Panc1 (cell line): Measurements from ENCODE around the gene TM7SF2. TPM values are rescaled to one million over a fixed set of nuclear protein-coding genes. Genes with fewer than 3 reads are reported as not detected.

Experiments
- ATAC-seq: fragments of 200-7000 bp; cut with Tn5 transposase; 2 replicates; pipeline ENCODE4 v1.9.1; 2020; ENCODE audit warnings: mild to moderate bottlenecking, moderate library complexity
- BruUV-seq: library from RNA; stranded (reverse); fragments of 400-500 nt; replicated peaks from 2 replicates; lab custom pipeline; 2021; lab: Mats Ljungman, UMichigan
- CTCF ChIA-PET: fragments of 300-600 bp; sonication (Branson Sonifier 250); formaldehyde crosslinking; loops from one replicate; lab custom pipeline; 2022; ENCODE audit warnings: antibody characterized with exemption; lab: Charles Lee
- POLR2A ChIA-PET: fragments of 300-600 bp; sonication (Branson Sonifier 250); formaldehyde crosslinking; loops from one replicate; lab custom pipeline; 2022; ENCODE audit warnings: antibody characterized with exemption; lab: Charles Lee
- DNase-seq: peaks from one replicate; pipeline ENCODE4 v3.0.0-alpha.2; 2010; ENCODE audit warnings: low read depth, low spot score
- H3K27ac ChIP-seq: 2 replicates; pipeline ENCODE4 v1.5.1; 2011; ENCODE audit warnings: mild to moderate bottlenecking, low read length, inconsistent platforms
- H3K27me3 ChIP-seq: fragments of 200-500 bp; sonication (Bioruptor generic); 2 replicates; pipeline ENCODE4 v1.6.0; 2014; ENCODE audit warnings: low read length, inconsistent platforms; ENCODE audit not compliant: control insufficient read depth, insufficient read depth
- H3K36me3 ChIP-seq: fragments of 200-500 bp; sonication (Bioruptor generic); 2 replicates; pipeline ENCODE4 v1.5.1; 2014; ENCODE audit warnings: inconsistent platforms, mild to moderate bottlenecking, low read length, moderate library complexity; ENCODE audit not compliant: control insufficient read depth, insufficient read depth
- H3K4me1 ChIP-seq: 2 replicates; pipeline ENCODE4 v1.5.1; 2011; ENCODE audit warnings: inconsistent platforms, mild to moderate bottlenecking, low read length, moderate library complexity; ENCODE audit not compliant: control insufficient read depth, insufficient read depth
- H3K4me3 ChIP-seq, 2 experiments: 2 replicates each; pipeline ENCODE4 v1.5.1; 2011 to 2012; ENCODE audit warnings: low read depth in 2 of 2, low read length in 2 of 2, mild to moderate bottlenecking in 2 of 2, inconsistent platforms in 1 of 2, moderate library complexity in 1 of 2
- H3K9me3 ChIP-seq: fragments of 200-500 bp; sonication (Bioruptor generic); 2 replicates; pipeline ENCODE4 v1.5.1; 2014; ENCODE audit warnings: low read depth, mild to moderate bottlenecking, inconsistent platforms, low read length, moderate library complexity; ENCODE audit not compliant: control insufficient read depth, insufficient read depth
- POLR2AphosphoS5 ChIP-seq: IDR thresholded peaks from 2 replicates; pipeline ENCODE4 v1.6.1; 2012; ENCODE audit warnings: mild to moderate bottlenecking, low read depth, low read length, moderate library complexity
- SIN3A ChIP-seq: IDR thresholded peaks from 2 replicates; pipeline ENCODE4 v1.6.1; 2012; ENCODE audit warnings: low read depth, mild to moderate bottlenecking, low read length, moderate library complexity, borderline replicate concordance; ENCODE audit not compliant: insufficient read depth
- TCF7L2 ChIP-seq: IDR thresholded peaks from 2 replicates; pipeline ENCODE4 v1.6.1; 2011; ENCODE audit warnings: mild to moderate bottlenecking, low read depth, low read length, inconsistent platforms
- in situ Hi-C: cut with HindIII; loops from 2 replicates; pipeline ENCODE4 v1.10.0; 2016; ENCODE audit warnings: low sequenced_read_pairs, low pct_unique_long_range_greater_than_20kb
- intact Hi-C: fragments of 100-400 bp; cut with micrococcal nuclease; formaldehyde crosslinking; loops from one replicate; pipeline ENCODE4 v1.10.0; 2022; ENCODE audit not compliant: unreplicated experiment
- total RNA-seq: library from RNA; stranded (reverse); gene quantifications from one replicate; pipeline ENCODE4 v1.2.1, GENCODE V29; 2021; ENCODE audit not compliant: unreplicated experiment
- TF ChIP-seq, protein P1 (sequence below): fragments of 450-650 bp; IDR thresholded peaks from 2 replicates; pipeline ENCODE4 v1.5.1; 2017; ENCODE audit warnings: mild to moderate bottlenecking
- TF ChIP-seq, protein P2 (sequence below), 2 experiments: IDR thresholded peaks; 2 replicates each; pipeline ENCODE4 v1.6.1; 2011 to 2012; ENCODE audit warnings: low read depth in 2 of 2, control low read depth in 1 of 2, low read length in 1 of 2, mild to moderate bottlenecking in 1 of 2, moderate library complexity in 1 of 2; ENCODE audit not compliant: insufficient read depth in 1 of 2

The TM7SF2 gene
- total RNA-seq, 1 experiment from 2014 or later, result 85.4 TPM

DNA sequence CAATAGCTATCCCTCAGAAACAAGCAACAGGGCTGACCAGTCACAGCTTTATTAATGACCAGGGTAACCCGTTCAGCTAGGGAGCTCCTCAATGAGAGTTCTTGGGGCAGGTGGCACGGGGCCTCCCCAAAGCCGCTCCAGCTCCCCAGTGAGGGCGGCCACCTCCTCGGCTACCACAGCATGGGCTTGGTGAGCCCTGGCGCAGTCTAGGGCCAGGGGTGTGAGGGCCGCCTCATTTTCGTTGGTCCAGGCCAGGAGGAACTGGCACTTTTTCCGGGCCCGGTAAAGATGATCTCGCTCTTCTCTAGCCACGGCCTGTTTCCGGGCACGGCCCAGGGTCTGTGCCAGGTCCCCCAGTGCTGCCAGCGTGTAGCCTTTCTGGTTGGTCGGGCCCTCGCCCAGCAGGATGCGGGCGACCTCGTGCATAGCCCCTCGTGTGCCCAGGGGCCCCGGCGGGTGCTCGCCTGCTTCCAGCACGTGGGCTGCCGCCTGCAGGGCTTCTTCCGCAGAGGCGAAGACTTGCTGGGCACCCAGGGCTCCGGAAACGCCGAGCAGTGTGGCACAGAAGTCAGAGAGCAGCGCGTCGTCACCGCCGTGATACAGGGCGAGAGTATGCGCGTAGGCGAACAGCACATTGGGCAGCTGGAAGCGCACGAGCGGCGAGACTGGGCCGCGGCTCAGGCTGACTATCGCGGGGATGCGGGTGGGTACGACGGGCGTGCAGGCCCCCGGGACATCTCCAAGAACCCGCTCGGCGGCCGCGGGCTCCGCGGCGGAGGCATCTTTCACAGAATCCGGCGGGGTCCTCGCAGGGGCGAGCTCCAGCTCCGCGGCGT, 4.9 kb downstream of the TM7SF2 start:
- H3K4me1 ChIP-seq, result peaks cover 33% of the 10 kb centered on the region
- no TSS peak for BruUV-seq
- no peak; the same call in 1 of the 2 replicates for TF ChIP-seq POLR2AphosphoS5
- TF ChIP-seq SIN3A, result no peak
- TF ChIP-seq, protein P1, sequence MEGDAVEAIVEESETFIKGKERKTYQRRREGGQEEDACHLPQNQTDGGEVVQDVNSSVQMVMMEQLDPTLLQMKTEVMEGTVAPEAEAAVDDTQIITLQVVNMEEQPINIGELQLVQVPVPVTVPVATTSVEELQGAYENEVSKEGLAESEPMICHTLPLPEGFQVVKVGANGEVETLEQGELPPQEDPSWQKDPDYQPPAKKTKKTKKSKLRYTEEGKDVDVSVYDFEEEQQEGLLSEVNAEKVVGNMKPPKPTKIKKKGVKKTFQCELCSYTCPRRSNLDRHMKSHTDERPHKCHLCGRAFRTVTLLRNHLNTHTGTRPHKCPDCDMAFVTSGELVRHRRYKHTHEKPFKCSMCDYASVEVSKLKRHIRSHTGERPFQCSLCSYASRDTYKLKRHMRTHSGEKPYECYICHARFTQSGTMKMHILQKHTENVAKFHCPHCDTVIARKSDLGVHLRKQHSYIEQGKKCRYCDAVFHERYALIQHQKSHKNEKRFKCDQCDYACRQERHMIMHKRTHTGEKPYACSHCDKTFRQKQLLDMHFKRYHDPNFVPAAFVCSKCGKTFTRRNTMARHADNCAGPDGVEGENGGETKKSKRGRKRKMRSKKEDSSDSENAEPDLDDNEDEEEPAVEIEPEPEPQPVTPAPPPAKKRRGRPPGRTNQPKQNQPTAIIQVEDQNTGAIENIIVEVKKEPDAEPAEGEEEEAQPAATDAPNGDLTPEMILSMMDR, result no peak
- no peak for TF ChIP-seq TCF7L2
- TF ChIP-seq, protein P2, sequence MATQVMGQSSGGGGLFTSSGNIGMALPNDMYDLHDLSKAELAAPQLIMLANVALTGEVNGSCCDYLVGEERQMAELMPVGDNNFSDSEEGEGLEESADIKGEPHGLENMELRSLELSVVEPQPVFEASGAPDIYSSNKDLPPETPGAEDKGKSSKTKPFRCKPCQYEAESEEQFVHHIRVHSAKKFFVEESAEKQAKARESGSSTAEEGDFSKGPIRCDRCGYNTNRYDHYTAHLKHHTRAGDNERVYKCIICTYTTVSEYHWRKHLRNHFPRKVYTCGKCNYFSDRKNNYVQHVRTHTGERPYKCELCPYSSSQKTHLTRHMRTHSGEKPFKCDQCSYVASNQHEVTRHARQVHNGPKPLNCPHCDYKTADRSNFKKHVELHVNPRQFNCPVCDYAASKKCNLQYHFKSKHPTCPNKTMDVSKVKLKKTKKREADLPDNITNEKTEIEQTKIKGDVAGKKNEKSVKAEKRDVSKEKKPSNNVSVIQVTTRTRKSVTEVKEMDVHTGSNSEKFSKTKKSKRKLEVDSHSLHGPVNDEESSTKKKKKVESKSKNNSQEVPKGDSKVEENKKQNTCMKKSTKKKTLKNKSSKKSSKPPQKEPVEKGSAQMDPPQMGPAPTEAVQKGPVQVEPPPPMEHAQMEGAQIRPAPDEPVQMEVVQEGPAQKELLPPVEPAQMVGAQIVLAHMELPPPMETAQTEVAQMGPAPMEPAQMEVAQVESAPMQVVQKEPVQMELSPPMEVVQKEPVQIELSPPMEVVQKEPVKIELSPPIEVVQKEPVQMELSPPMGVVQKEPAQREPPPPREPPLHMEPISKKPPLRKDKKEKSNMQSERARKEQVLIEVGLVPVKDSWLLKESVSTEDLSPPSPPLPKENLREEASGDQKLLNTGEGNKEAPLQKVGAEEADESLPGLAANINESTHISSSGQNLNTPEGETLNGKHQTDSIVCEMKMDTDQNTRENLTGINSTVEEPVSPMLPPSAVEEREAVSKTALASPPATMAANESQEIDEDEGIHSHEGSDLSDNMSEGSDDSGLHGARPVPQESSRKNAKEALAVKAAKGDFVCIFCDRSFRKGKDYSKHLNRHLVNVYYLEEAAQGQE (IDR thresholded peaks at IDR 0.05; ENCODE audit: insufficient read depth in 1 of 2, low read depth in 2 of 2, low read length in 1 of 2), result no peak
- ATAC-seq, result peak; percentile 6
- intact Hi-C loops, result loop anchor here (10.0 kb wide), 1 partner anchor 272 kb away; the partner anchor contains the start of gene CDC42BPG
- POLR2A ChIA-PET, result interaction anchor here (0.6 kb wide), 1 partner anchor 735 kb away, joined by 4 read pairs; no protein-coding TSS in a partner anchor
- no peaks in the 10 kb centered on the region for H3K27me3 ChIP-seq
- peak overlapping the region; percentile 70 to 78 for H3K4me3 ChIP-seq
- no peak for DNase-seq
- in situ Hi-C loops, result no loop called here
- CTCF ChIA-PET, result no interaction called here
- peak overlapping the region; percentile 89 for H3K27ac ChIP-seq
- peaks cover 15% of the 10 kb centered on the region for H3K36me3 ChIP-seq
- H3K9me3 ChIP-seq, result no peaks in the 10 kb centered on the region

DNA sequence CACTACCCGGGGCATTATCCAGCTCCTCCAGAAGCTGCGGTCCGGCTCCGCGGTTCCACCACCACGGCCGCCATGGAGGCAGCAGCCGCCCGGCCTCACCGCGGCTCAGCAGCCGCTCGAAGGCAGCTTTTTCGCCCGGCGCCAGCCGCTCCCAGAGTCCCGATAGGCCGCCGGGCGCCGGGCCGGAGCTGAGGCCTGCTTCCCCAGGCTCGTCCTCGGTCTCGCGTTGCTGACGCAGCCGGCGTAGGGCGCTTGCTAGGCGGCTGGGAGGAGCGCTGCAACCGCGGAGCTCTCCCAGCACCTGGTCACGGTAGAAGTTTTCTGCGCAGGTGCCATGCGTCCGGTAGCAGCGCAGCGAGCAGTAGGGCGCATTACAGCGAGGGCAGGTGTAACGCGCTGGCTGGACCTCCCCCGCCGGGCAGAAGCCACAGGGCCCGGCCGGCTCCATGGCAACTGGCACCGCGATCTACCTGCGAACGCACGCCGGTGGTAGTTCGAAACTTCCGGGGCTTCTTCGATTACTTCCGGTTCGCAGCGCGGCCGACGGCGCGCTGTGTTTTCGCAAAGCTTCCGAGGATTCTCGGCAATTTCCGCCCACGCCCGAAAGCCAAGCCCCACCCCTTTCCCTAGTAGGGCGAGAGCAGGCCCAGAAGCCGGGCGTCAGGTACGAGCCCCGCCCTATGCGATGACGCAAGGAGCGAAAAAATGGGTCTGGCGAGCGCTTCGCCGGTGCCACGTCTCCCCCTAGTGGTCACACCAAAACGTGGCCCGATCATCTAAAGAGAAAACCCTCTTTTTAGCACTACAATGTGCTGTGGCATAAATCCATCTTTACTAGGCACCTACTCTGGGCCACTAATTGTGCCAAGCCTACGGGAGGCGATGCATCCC, 5.8 kb downstream of the TM7SF2 start, which contains the start of gene ZNHIT2:
Gene ZNHIT2 (minus strand): TSS at position 496 of the 891 bp plus-strand sequence. CDS start 48 bp downstream, at position 448.
- Histone ChIP-seq H3K9me3 (no peaks in the 10 kb centered on the region), H3K4me1 (peaks cover 33% of the 10 kb centered on the region), H3K27me3 (no peaks in the 10 kb centered on the region), H3K4me3 (peak within 1 kb of the TSS; percentile 70 to 78), H3K27ac (peak within 1 kb of the TSS; percentile 89), H3K36me3 (peaks cover 15% of the 10 kb centered on the region)
- BruUV-seq, result no TSS peak
- CTCF ChIA-PET, result interaction anchor here (1.0 kb wide), 1 partner anchor 268 kb away, joined by 4 read pairs; no protein-coding TSS in a partner anchor
- POLR2A ChIA-PET, result no interaction called here
- DNase-seq, result peak; percentile 99
- ATAC-seq, result peak; percentile 77
- TF ChIP-seq, protein P2 (IDR thresholded peaks at IDR 0.05; ENCODE audit: insufficient read depth in 1 of 2, low read depth in 2 of 2, low read length in 1 of 2), result peak in 1 of 2 experiments; percentile 48; a peak in 1 of 4 replicates
- TF ChIP-seq SIN3A (peak; percentile 77; the same call in 1 of the 2 replicates), TCF7L2 (0 out of 2 replicates have a peak, but pooled peaks have one; percentile 27), POLR2AphosphoS5 (peak; percentile 98)
- TF ChIP-seq, protein P1, result peak; percentile 99
- in situ Hi-C loops, result no loop called here
- intact Hi-C loops, result loop anchor here (10.0 kb wide), 1 partner anchor 273 kb away; the partner anchor contains the start of gene CDC42BPG
